SJSA1 (cell line): ENCODE data around the gene ENDOG. TPM values are rescaled to one million over a fixed set of nuclear protein-coding genes. Genes with fewer than 3 reads are reported as not detected.
"Not testable (repeated sequence)": the region's sequence is repeated elsewhere in the genome, so short reads cannot be mapped to it uniquely, and the experiment has no call there.

ENCODE experiments used
- DNase-seq, 2 experiments: peaks; one replicate each; pipeline ENCODE4 v3.0.0-alpha.2; 2015 to 2020; ENCODE audit warnings: low spot score in 2 of 2, low read depth in 1 of 2
- H3K27ac ChIP-seq: fragments of 250-450 bp; sonication (Bioruptor Pico); 2 replicates; pipeline ENCODE4 v1.5.1; 2020; ENCODE audit warnings: mild to moderate bottlenecking, moderate library complexity
- H3K27me3 ChIP-seq: fragments of 250-450 bp; sonication (Bioruptor Pico); replicated peaks from 2 replicates; pipeline ENCODE4 v1.5.1; 2020; ENCODE audit warnings: mild to moderate bottlenecking, moderate library complexity
- H3K36me3 ChIP-seq: fragments of 250-450 bp; sonication (Bioruptor Pico); 2 replicates; pipeline ENCODE4 v1.5.1; 2020; ENCODE audit warnings: mild to moderate bottlenecking
- H3K4me1 ChIP-seq: fragments of 250-450 bp; sonication (Bioruptor Pico); replicated peaks from 2 replicates; pipeline ENCODE4 v1.6.1; 2021; ENCODE audit warnings: mild to moderate bottlenecking
- H3K4me3 ChIP-seq: fragments of 250-450 bp; sonication (Bioruptor Pico); 2 replicates; pipeline ENCODE4 v1.5.1; 2020; ENCODE audit warnings: mild to moderate bottlenecking
- H3K9me3 ChIP-seq: fragments of 250-450 bp; sonication (Bioruptor Pico); replicated peaks from 2 replicates; pipeline ENCODE4 v1.5.1; 2020; ENCODE audit warnings: mild to moderate bottlenecking
- total RNA-seq: library from RNA; depleted of rRNA; stranded (reverse); fragments of >200 nt; shearing (Covaris generic); gene quantifications from 2 replicates; pipeline ENCODE4 v1.2.3, GENCODE V29; 2014

Gene ENDOG
- total RNA-seq, 1 experiment from 2014 or later: 27.5 TPM

DNA sequence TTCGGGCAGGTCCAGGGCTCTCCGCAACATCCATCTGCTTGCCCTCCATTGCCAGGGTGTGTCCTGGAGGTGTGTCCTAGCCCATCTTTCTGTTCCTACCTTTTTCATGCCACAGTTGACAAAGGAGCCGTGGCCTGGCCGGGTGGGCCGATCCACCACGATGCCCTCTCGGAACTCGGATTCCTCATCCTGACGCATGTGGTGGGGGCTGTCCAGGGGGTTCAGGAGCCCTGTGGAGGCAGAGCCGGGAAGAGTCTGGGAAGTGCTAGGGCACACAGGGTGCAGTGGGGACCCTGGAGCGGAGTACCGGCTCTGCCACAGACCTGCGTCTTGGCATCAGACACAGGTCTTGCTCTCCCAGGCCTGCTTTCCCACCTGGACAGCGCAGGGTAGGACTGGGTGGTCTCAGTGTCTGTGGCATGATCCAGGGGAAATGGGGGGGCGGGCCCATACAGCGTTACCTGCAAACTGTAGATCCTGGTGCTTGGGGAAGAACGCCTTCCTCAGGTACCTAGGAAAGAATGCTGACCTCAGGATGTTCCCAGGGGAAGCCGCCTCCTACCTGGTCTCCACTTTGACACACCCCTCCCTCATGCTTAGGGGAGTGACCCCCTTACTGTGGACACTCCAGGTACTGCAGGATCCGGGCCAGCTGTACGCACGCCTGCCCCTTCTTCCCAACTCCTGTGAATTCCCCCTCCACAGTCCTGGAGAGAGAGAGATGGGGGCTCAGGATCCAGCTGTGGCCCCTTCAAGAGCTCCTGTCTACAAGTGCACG, 7.8 kb downstream of the ENDOG start:
- Histone ChIP-seq H3K27ac (no peak overlapping the region), H3K36me3 (peaks cover 79% of the 10 kb centered on the region), H3K27me3 (no peaks in the 10 kb centered on the region), H3K9me3 (no peaks in the 10 kb centered on the region), H3K4me1 (peaks cover 12% of the 10 kb centered on the region), H3K4me3 (no peak overlapping the region)
- DNase-seq: no peak

DNA sequence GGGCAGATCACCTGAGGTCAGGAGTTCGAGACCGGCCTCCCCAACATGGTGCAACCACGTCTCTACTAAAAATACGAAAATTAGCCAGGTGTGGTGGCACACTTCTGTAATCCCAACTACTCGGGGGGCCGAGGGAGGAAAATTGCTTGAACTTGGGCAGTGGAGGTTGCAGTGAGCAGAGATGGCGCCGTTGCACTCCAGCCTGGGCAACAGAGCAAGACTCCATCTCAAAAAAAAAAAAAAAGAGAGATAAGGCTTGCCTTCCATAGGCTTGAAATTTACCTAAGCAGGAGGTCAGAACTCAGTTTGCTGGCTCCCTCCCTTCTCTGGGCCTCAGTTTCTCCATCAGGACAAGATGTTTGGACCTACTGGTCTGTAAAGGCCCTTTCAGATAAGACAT, 10.0 kb downstream of the ENDOG start:
- Histone ChIP-seq H3K4me1 (peaks cover 12% of the 10 kb centered on the region), H3K36me3 (peaks cover 59% of the 10 kb centered on the region), H3K4me3 (no peak overlapping the region), H3K27me3 (no peaks in the 10 kb centered on the region), H3K27ac (no peak overlapping the region), H3K9me3 (no peaks in the 10 kb centered on the region)
- no peak for DNase-seq

DNA sequence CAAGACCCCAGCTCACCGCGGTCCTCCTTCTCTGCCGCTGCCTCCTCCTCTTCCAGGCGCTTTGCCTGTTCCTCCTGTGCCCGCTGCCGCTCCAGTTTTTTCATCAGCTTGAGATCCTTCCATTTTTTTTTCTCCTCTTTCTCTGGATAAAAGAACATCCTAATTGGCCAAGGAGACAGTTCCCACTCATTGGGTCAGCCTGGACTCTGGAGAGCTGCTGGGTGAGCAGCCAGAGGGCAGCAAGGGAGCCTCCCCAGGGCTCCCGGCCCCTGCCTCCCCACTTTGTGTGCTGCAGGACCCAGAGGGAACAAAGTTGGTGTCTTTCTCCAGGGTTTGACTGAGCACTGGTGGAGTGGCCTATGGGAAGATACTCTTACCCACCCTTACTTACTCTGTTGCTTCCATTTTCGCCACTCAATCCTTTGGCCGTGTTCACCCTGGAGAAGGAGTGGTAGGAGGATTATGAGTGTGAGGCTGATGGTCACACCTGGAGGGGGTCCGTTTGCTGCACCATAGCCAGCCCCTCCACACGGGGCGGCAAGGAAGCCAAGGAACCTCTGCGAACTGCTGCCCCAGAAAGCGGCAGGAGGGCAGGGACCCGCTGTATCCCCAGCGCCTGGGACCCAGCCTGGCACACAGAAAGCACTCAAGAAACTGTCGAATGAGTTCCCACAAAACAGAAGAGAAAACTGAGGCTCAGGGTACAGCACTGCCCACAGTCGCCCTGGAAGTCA, 10.6 kb downstream of the ENDOG start:
- Histone ChIP-seq H3K27me3 (no peaks in the 10 kb centered on the region), H3K27ac (peak overlapping the region; percentile 30), H3K36me3 (peaks cover 55% of the 10 kb centered on the region), H3K4me3 (peak overlapping the region; percentile 80), H3K4me1 (peaks cover 12% of the 10 kb centered on the region), H3K9me3 (no peaks in the 10 kb centered on the region)
- no peak for DNase-seq

DNA sequence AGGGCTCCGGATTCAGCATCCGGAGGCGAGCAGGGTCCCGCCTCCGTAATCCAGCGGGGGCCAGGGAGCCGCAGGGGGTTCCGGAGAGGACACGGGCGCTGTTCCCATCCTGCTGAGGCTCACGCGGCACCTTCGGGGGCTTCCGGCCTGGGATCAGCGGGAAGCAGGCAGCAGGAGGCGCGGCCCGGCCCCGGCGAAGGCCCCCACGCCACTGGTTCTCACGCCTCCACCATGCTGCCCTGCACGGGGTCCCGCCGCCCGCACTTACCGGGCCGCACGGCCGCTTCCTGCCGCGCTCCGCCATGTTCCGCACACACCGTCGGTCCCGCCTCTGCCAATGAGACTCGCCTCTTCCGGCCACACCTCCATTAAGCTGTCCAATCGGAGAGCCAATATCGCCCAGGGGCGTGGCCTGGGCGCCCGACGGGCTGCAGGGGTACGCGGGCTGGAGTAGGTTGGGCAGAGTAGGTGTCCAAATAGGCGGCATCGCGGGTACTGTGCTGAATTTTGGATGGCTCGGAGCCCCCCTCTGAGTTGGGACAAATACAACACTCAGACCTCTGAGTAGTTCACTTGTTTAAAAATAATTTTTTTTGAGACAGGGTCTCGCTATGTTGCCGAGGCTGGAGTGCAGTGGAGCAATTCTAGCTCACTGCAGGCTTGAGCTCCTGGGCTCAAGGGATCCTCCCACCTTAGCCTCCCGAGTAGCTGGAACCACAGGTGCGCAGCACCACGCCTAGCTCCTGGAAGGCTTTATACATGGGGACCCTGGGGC, 11.4 kb downstream of the ENDOG start, which contains the start of gene SPOUT1:
Gene SPOUT1 (minus strand): TSS at position 318 of the 775 bp plus-strand sequence. CDS start 14 bp downstream, at position 304.
- Histone ChIP-seq H3K4me3 (peak within 1 kb of the TSS; percentile 80), H3K27me3 (no peaks in the 10 kb centered on the region), H3K27ac (peak within 1 kb of the TSS; percentile 30), H3K36me3 (peaks cover 47% of the 10 kb centered on the region), H3K4me1 (peaks cover 12% of the 10 kb centered on the region), H3K9me3 (no peaks in the 10 kb centered on the region)
- DNase-seq: peak; percentile 89 to 92

DNA sequence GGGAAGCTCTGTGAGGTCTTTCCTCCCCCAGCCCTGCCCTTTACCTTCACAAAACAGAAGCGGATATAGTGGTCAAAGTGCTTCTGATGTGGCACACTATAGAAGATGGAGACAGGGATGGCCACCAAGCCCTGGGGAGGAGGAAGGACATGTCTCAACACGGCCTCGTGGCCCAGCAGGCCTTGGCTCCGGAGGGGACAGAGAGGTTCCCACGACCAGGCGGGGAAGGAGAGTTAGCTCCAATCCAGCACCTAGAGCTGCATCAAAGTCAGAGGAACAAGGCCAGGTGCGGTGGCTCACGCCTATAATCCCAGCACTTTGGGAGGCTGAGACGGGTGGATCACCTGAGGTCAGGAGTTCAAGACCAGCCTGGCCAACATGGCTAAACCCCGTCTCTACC, 15.4 kb downstream of the ENDOG start:
- no peak overlapping the region for H3K4me3 ChIP-seq
- no peaks in the 10 kb centered on the region for H3K27me3 ChIP-seq
- H3K4me1 ChIP-seq: peaks cover 9% of the 10 kb centered on the region
- peaks cover 10% of the 10 kb centered on the region; the same call in 1 of the 2 replicates for H3K36me3 ChIP-seq
- no peak overlapping the region for H3K27ac ChIP-seq
- no peaks in the 10 kb centered on the region for H3K9me3 ChIP-seq
- DNase-seq: no peak

DNA sequence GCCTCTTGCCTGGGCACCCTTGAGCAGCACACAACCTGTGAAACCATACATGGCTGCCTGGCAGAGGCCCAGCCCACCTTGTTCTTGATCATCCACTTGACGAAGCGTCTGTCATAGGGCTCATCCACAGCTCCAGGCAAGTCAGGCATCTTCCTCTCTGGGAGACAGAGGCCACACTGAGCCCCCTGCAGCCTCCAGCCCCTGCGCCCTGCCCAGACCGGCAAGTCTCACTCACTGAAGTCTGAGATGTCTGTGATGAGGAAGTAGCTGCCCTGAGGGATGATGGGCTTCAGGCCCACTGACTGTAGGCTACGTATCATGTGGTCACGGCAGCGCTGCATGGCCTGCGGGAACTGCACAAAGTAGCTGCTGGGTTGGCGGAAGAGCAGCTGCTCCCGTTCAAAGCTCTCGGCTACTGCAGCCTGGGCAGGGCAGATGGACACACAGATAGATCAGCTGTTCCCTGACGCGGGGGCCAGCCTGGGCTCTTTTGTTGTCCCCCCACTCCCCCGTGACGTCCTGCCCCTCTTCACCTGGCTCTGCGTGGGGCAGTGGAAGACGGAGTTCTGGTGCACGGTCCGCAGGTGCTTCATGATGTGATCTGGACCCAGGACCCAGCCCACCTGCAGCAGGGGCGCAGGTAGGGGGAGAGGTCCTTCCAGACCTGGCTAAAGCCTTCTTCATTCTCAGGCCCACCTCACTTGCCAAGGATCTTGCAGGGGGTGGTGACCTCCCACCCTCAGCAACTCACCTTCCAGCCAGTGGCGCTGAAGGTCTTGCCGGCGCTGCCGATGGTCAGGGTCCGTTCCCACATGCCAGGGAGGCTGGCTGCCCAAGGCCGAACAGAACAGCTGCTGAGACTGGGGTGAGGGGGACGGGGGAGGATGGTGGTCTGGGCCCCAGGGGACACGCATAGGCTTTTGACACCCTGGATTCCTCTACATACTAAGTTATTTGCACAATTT, 17.2 kb downstream of the ENDOG start:
- no peak for DNase-seq
- Histone ChIP-seq H3K4me1 (no peaks in the 10 kb centered on the region), H3K27ac (no peak overlapping the region), H3K36me3 (peaks cover 3% of the 10 kb centered on the region; the same call in 1 of the 2 replicates), H3K4me3 (no peak overlapping the region), H3K9me3 (no peaks in the 10 kb centered on the region), H3K27me3 (no peaks in the 10 kb centered on the region)

DNA sequence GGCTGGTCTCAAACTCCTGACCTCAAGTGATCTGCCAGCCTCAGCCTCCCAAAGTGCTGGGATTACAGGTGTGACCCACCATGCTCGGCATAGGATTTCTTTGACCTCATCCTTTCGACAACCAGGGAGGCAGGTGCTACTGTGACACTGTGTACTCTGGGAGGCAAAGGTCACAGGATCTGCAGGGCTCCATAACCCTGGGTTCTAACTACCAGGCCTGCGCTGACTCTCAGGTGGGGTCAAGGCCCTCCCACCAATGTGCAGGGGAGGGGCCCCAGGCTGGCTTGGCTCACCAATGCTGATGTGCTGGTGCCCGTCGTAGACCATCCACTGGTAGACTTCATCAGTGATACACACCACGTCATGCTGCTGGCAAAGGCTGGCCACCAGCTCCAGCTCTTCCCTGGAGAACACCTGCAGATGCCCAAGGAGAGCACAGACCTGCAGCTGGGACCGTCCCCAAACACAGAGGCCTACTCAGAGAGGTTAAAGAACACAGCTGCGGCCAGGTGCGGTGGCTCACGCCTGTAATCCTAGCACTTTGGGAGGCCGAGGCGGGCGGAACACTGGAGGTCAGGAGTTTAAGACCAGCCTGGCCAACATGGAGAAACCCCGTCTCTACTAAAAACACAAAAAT, 18.3 kb downstream of the ENDOG start:
- no peak for DNase-seq
- Histone ChIP-seq H3K27ac (no peak overlapping the region), H3K27me3 (no peaks in the 10 kb centered on the region), H3K36me3 (peaks cover 3% of the 10 kb centered on the region; the same call in 1 of the 2 replicates), H3K4me3 (no peak overlapping the region), H3K4me1 (no peaks in the 10 kb centered on the region), H3K9me3 (no peaks in the 10 kb centered on the region)

DNA sequence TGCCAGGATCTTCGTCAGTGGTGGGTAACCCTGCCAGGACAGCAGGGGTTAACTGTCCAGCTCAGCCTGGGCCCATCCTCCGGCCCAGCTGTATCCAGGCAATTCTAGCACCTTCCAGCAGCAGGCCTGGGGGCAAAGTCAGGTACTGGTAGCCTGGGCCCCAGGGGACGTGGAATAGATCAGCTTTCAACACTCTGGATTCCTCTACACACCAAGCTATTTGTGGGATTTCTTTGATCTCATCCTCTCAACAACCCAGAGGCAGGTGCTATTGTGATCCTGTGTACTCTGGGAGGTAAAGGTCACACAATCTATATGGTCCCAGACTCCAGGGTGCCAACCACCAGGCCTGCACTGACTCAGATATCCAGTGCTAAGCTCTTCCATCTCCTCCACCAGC, 20.0 kb downstream of the ENDOG start:
- DNase-seq: no peak
- Histone ChIP-seq H3K27ac (no peak overlapping the region), H3K4me3 (no peak overlapping the region), H3K4me1 (no peaks in the 10 kb centered on the region), H3K27me3 (no peaks in the 10 kb centered on the region), H3K9me3 (no peaks in the 10 kb centered on the region), H3K36me3 (peaks cover 3% of the 10 kb centered on the region; the same call in 1 of the 2 replicates)

DNA sequence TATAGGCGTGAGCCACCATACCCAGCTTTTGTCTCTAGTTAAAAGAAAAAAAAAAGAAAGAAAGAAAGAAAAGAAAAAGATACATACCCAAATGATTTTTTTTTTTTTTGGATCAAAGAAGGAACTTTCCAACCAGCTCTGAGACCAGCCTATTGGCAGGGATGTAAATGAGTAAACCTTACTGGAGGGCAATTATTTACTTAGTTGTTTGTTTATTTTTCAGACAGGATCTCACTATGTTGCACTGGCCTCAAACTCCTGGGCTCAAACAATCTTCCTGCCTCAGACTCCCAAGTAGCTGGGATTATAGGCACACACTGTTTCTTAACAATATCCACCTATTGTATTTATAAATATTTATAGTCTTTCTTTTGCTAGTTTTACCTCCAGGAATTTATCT, 22.2 kb downstream of the ENDOG start:
- Histone ChIP-seq H3K27ac (no peak overlapping the region), H3K27me3 (no peaks in the 10 kb centered on the region), H3K4me3 (no peak overlapping the region), H3K9me3 (no peaks in the 10 kb centered on the region), H3K36me3 (peaks cover 3% of the 10 kb centered on the region; the same call in 1 of the 2 replicates), H3K4me1 (no peaks in the 10 kb centered on the region)
- no peak for DNase-seq

DNA sequence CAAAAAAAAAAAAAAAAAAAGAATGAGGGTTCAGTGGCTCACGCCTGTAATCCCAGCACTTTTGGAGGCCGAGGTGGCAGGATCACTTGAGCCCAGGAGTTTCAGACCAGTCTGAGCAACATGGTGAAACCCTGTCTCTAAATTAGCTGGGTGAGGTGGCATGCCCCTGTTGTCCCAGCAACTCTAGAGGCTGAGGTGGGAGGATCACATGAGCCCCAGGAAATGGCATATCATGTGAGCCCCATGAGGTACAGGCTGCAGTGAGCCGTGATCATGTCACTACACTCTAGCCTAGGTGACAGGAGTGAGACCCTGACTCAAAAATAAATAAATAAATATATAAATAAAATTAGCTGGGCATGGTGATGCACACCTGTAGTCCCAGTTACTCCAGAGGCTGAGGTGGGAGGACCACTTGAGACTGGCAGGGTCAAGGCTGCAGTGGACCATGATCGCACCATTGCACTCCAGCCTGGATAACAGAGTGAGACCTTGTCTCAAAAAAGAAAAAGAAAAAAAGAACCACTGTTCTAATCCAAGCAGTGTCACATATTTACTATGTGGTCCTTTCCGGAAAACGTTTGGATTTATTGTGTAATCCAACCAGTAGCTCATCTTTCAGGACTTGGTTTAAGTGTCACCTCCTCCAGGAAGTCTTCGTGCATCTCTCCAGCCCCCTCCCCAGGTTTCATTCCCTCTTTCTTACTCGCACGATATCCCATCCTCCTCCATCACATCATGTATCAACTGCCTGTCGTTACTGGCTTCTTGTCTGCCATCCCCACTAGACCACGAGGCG, 23.6 kb downstream of the ENDOG start:
- Histone ChIP-seq H3K4me3 (no peak overlapping the region), H3K27me3 (no peaks in the 10 kb centered on the region), H3K4me1 (no peaks in the 10 kb centered on the region), H3K27ac (no peak overlapping the region), H3K9me3 (no peaks in the 10 kb centered on the region), H3K36me3 (peaks cover 3% of the 10 kb centered on the region; the same call in 1 of the 2 replicates)
- no peak for DNase-seq

DNA sequence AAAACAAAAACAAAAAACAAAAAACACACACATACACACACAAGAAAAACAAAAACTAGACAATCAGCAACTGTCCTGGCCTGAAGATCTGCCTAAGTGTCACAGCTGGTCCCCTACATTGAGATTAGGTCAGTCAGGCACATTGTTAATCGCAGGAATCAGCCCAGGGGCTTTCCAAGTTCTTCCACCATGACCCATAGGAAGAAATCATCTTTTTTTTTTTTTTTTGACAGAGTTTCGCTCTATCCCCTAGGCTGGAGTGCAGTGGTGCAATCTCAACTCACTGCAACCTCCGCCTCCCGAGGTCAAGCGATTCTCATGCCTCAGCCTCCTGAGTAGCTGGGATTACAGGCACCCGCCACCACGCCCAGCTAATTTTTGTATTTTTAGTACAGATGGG, 24.9 kb downstream of the ENDOG start:
- H3K36me3 ChIP-seq, H3K27me3 ChIP-seq, DNase-seq, H3K4me1 ChIP-seq, H3K4me3 ChIP-seq, H3K9me3 ChIP-seq, H3K27ac ChIP-seq: not testable (repeated sequence)
